ENCODE results near the gene XPNPEP2.

The XPNPEP2 gene

DNA sequence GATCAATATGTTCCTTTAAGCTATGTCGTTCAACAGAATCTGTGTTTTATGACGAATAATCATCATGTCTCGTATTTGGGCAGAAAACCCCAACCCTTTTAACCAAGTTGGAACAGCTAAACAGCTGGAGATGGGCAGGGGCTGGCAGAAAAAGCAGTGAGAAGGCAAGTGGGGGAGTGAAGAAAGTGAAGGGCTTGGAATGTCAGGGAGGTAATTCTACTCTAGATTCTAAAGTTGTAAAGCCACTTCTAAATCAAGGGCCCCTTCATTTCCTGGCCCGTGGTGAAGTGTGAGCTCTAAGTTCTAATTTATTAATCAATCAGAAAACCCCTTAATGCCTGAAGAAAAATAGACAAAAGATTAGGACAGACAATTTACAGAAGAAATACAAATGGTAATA is 61.4 kb downstream of the XPNPEP2 start:
- no peak for DNase-seq

- DNase-seq, result no peak
Observed at GRCh38 chrX:129802863-129803262, 64.1 kb downstream of the XPNPEP2 start.

- DNase-seq, result no peak
Observed at GRCh38 chrX:129804806-129805205, 66.0 kb downstream of the XPNPEP2 start.

GRCh38 chrX:129808158-129808828 is 69.5 kb downstream of the XPNPEP2 start:
- peak in 2 of 3 donors; percentile 58 to 61 for DNase-seq

DNA sequence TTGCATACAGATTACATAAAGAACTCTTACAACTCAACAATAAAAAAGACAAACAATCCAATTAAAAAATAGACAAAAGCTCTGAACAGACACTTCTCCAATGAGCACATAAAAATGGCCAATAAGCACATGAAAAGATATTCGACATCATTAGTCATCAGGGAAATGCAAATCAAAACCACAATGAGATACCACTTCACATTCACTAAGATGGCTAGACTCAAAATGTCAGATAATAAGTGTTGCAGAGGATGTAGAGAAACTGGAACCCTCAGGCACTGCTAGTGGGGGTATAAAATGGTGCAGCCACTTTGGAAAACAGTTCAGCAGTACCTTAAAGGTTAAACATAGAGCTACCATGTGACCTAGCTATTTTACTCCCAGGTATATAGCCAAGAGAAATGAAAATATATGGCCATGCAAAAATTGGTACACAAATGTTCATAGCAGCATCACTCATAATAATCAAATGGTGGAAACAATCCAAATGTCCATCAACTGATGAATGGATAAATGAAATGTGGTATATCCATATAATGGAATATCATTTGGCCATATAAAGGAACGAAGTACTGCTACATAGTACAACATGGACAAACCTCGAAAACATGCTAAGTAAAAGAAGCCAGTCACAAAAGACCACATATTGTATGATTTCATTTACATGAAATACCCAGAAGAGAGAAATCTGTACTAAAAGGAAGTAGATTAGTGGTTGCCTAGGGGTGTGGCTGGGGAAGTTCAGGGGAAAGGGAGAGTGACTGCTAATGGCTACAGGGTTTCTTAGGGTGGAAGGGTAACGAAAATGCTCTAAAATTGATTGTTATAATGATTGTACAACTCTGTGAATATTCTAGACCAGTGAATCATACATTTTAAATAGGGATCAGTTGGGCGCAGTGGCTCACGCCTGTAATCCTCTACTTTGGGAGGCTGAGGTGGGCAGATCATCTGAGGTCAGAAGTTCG is 70.3 kb downstream of the XPNPEP2 start:
- peak; percentile 71 to 80 (median 73) for DNase-seq

DNA sequence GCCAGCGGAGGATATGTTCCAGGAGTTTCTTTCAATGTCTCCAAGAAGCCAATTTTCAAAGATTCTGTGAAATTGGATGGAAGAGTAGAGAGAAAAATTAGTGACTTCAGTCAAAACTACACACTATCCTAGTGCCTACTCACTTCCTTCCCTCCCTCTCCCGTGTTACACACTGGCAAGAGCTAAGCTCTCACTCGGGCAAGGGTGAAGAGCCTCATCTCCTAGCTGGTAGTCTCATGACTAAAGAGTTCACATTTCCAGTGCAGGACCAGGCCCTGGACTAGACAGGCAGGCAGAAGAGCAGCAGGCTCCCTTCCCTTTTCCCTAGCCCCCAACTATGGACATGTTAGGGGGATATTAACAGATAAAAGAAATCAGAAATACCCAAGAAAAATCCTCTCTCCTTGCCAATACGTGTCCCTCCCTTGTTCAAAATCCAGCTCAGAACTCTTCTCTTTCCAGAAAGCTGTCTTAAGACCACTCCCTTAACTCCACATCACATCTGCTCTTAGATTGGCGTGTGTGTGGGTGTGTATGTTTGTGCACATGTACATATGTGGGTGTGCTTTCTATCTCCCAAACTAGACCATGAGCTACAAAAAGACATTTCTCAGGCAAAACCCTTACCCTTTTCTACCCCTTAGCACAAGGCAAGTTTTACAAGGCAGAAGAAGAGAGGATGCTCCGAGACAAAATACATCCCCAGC is 75.0 kb downstream of the XPNPEP2 start:
- peak; percentile 26 to 35 (median 29) for DNase-seq

DNA sequence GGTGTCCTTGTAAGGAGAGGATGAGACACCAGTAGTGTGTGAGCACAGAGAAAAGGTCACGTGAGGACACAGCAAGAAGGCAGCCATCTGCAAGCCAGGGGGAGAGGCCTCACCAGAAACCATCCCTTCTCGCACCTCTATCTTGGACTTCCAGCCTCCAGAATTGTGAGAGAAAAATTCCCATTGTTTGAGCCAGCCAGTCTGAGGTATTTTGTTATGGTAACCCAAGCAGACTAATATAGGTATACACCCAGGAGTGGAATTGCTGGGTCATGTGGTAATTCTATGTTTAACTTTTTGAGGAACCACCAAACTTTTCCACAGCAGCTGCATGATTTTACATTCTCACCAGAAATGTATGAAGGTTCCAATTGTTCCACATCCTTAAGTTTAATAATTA is 79.3 kb downstream of the XPNPEP2 start:
- DNase-seq, result no peak
